ENCODE results near the gene PLS1.

Gene PLS1

DNA sequence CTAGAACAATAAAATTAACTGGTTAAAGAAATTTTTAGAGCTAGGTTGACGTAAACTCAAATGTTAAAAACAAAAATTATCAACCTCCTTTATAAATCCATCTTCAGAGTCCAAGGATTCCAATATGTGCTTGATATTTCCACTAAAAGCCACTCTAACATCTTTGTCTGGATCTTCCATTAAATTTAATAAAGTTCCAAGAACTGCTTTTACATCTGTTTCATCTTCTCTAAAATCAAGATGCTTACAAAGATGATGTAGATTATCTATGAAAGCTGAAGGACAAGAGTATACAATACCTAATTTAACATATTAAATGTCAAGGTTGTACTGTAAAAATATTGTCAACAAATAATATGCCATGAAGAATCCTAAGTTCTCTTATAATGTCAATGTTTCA is 42.5 kb upstream of the PLS1 start:
- H3K4me2 ChIP-seq (ENCODE audit: low read length), result no peak overlapping the region
- H3K9me3 ChIP-seq (ENCODE audit: control insufficient read depth, insufficient read depth, low read length), result no peaks in the 10 kb centered on the region
- H3K4me1 ChIP-seq (ENCODE audit: control insufficient read depth, low read length), result no peaks in the 10 kb centered on the region
- no peaks in the 10 kb centered on the region for H3K9me2 ChIP-seq (replicated peaks; ENCODE audit: control insufficient read depth, low read length)
- no peaks in the 10 kb centered on the region for H3F3A ChIP-seq (ENCODE audit: control insufficient read depth, insufficient read depth)
- H3K4me3 ChIP-seq (ENCODE audit: low read length), result no peak overlapping the region
- H3K79me2 ChIP-seq (ENCODE audit: control insufficient read depth, low read length), result no peaks in the 10 kb centered on the region
- H3K27ac ChIP-seq (ENCODE audit: low read depth, low read length), result no peak overlapping the region
- H3K27me3 ChIP-seq (ENCODE audit: control insufficient read depth, low read length), result no peaks in the 10 kb centered on the region
- no peak for TF ChIP-seq EZH2phosphoT487 (IDR thresholded peaks at IDR 0.05; ENCODE audit: borderline replicate concordance, low read length)
- TF ChIP-seq, protein P1, sequence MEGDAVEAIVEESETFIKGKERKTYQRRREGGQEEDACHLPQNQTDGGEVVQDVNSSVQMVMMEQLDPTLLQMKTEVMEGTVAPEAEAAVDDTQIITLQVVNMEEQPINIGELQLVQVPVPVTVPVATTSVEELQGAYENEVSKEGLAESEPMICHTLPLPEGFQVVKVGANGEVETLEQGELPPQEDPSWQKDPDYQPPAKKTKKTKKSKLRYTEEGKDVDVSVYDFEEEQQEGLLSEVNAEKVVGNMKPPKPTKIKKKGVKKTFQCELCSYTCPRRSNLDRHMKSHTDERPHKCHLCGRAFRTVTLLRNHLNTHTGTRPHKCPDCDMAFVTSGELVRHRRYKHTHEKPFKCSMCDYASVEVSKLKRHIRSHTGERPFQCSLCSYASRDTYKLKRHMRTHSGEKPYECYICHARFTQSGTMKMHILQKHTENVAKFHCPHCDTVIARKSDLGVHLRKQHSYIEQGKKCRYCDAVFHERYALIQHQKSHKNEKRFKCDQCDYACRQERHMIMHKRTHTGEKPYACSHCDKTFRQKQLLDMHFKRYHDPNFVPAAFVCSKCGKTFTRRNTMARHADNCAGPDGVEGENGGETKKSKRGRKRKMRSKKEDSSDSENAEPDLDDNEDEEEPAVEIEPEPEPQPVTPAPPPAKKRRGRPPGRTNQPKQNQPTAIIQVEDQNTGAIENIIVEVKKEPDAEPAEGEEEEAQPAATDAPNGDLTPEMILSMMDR (IDR thresholded peaks at IDR 0.05; ENCODE audit: low read depth, low read length, poor library complexity, severe bottlenecking), result no peak
- H3K36me3 ChIP-seq (ENCODE audit: control insufficient read depth, low read length), result peaks cover 80% of the 10 kb centered on the region
- no peaks in the 10 kb centered on the region for H4K20me1 ChIP-seq (ENCODE audit: control insufficient read depth, insufficient read depth, low read depth, low read length)

GRCh38 chr3:142560118-142560517 is 36.1 kb upstream of the PLS1 start:
- Histone ChIP-seq H3K9me2 (replicated peaks; ENCODE audit: control insufficient read depth, low read length) (no peaks in the 10 kb centered on the region), H3K36me3 (ENCODE audit: control insufficient read depth, low read length) (peaks cover 67% of the 10 kb centered on the region), H3K79me2 (ENCODE audit: control insufficient read depth, low read length) (no peaks in the 10 kb centered on the region), H3K4me1 (ENCODE audit: control insufficient read depth, low read length) (no peaks in the 10 kb centered on the region), H3F3A (ENCODE audit: control insufficient read depth, insufficient read depth) (no peaks in the 10 kb centered on the region), H3K9me3 (ENCODE audit: control insufficient read depth, insufficient read depth, low read length) (no peaks in the 10 kb centered on the region), H3K4me2 (ENCODE audit: low read length) (no peak overlapping the region), H3K4me3 (ENCODE audit: low read length) (no peak overlapping the region), H3K27ac (ENCODE audit: low read depth, low read length) (no peak overlapping the region), H4K20me1 (ENCODE audit: control insufficient read depth, insufficient read depth, low read depth, low read length) (no peaks in the 10 kb centered on the region), H3K27me3 (ENCODE audit: control insufficient read depth, low read length) (no peaks in the 10 kb centered on the region)
- TF ChIP-seq, protein P1 (IDR thresholded peaks at IDR 0.05; ENCODE audit: low read depth, low read length, poor library complexity, severe bottlenecking), result no peak
- TF ChIP-seq EZH2phosphoT487 (IDR thresholded peaks at IDR 0.05; ENCODE audit: borderline replicate concordance, low read length), result no peak

DNA sequence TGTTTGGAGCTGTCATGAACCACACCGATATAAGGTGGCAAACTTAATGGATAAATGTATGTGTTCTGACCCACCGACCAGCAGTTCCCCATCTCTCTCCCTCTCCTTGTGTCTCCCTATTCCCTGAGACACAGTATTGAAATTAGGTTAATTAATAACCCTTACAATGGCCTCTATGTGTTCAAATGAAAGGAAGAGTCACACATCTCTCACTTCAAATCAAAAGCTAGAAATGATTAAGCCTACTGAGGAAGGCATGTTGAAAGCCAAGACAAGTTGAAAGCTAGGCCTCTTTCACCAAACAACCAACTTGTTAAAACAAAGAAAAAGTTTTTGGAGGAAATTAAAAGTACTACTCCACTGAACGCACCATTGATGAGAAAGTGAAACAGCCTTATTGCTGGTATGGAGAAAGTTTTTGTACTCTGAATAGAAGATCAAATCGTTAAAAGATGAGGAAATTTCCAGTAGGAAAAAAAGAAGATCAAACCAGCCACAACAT is 32.6 kb upstream of the PLS1 start:
- Histone ChIP-seq H3K9me2 (replicated peaks; ENCODE audit: control insufficient read depth, low read length) (no peaks in the 10 kb centered on the region), H3K36me3 (ENCODE audit: control insufficient read depth, low read length) (peaks cover 67% of the 10 kb centered on the region), H3K4me2 (ENCODE audit: low read length) (no peak overlapping the region), H3K4me3 (ENCODE audit: low read length) (no peak overlapping the region), H3K27me3 (ENCODE audit: control insufficient read depth, low read length) (no peaks in the 10 kb centered on the region), H3K27ac (ENCODE audit: low read depth, low read length) (no peak overlapping the region), H3K79me2 (ENCODE audit: control insufficient read depth, low read length) (peaks cover 16% of the 10 kb centered on the region), H3K4me1 (ENCODE audit: control insufficient read depth, low read length) (no peaks in the 10 kb centered on the region), H3F3A (ENCODE audit: control insufficient read depth, insufficient read depth) (no peaks in the 10 kb centered on the region), H4K20me1 (ENCODE audit: control insufficient read depth, insufficient read depth, low read depth, low read length) (no peaks in the 10 kb centered on the region; the same call in 1 of the 2 replicates), H3K9me3 (ENCODE audit: control insufficient read depth, insufficient read depth, low read length) (no peaks in the 10 kb centered on the region)
- TF ChIP-seq, protein P1 (IDR thresholded peaks at IDR 0.05; ENCODE audit: low read depth, low read length, poor library complexity, severe bottlenecking), result no peak
- no peak for TF ChIP-seq EZH2phosphoT487 (IDR thresholded peaks at IDR 0.05; ENCODE audit: borderline replicate concordance, low read length)
